GM12878 (cell line): ENCODE measurements around the gene TC2N. TPM values are rescaled to one million over a fixed set of nuclear protein-coding genes. Genes with fewer than 3 reads are reported as not detected.

Experiments
- ATAC-seq: fragments of 200-7000 bp; cut with Tn5 transposase; 3 replicates; pipeline ENCODE4 v1.9.1; 2020; ENCODE audit warnings: mild to moderate bottlenecking, moderate library complexity
- BruUV-seq: library from RNA; stranded (reverse); fragments of 400-500 nt; replicated peaks from 2 replicates; lab custom pipeline; 2021; lab: Mats Ljungman, UMichigan
- CTCF ChIA-PET: fragments of 300-600 bp; sonication (Branson Sonifier 250); formaldehyde crosslinking; extraction: SDS; loops from one replicate; lab custom pipeline; 2021; ENCODE audit warnings: inconsistent platforms; lab: Yijun Ruan, JAX
- POLR2A ChIA-PET: fragments of 350-600 bp; formaldehyde crosslinking; extraction: SDS; loops from one replicate; lab custom pipeline; 2021; ENCODE audit warnings: inconsistent platforms; lab: Charles Lee
- RAD21 ChIA-PET: fragments of 300-600 bp; sonication (Branson Sonifier 250); formaldehyde crosslinking; loops from one replicate; lab custom pipeline; 2023; ENCODE audit warnings: antibody characterized with exemption; ENCODE audit not compliant: unreplicated experiment; lab: Charles Lee
- SMC1A ChIA-PET: fragments of 300-600 bp; sonication (Branson Sonifier 250); formaldehyde crosslinking; loops from one replicate; lab custom pipeline; 2023; ENCODE audit not compliant: unreplicated experiment, uncharacterized antibody; lab: Charles Lee
- DNase-seq: peaks from one replicate; pipeline ENCODE4 v3.0.0-alpha.2; 2011; ENCODE audit warnings: low read depth, low spot score
- FAIRE-seq: peaks from 3 replicates; lab custom pipeline; 2011; peaks lifted over from hg19 to GRCh38; lab: Jason Lieb, UNC
- H2AFZ ChIP-seq: 2 replicates; pipeline ENCODE4 v1.6.0; 2011; ENCODE audit warnings: low read depth, low read length, control low read depth; ENCODE audit not compliant: control insufficient read depth
- H3K27ac ChIP-seq: 2 replicates; pipeline ENCODE4 v1.5.1; 2011; ENCODE audit warnings: control low read depth; ENCODE audit not compliant: control insufficient read depth, insufficient read depth
- H3K27me3 ChIP-seq, 2 experiments: replicated peaks in 1 of 2; 2 replicates each; pipeline versions ENCODE4 v1.6.0 to v1.6.1; 2011; ENCODE audit warnings: low read length in 1 of 2; ENCODE audit not compliant: control insufficient read depth in 2 of 2, insufficient read depth in 2 of 2
- H3K36me3 ChIP-seq, 2 experiments: 2 replicates each; pipeline ENCODE4 v1.5.1; 2011; ENCODE audit warnings: low read length in 1 of 2; ENCODE audit not compliant: control insufficient read depth in 2 of 2, insufficient read depth in 2 of 2
- H3K4me1 ChIP-seq: 2 replicates; pipeline ENCODE4 v1.6.1; 2011; ENCODE audit warnings: mild to moderate bottlenecking, low read length, moderate library complexity, mixed read lengths; ENCODE audit not compliant: control insufficient read depth, insufficient read depth
- H3K4me2 ChIP-seq: 2 replicates; pipeline ENCODE4 v1.6.0; 2011; ENCODE audit warnings: control low read depth; ENCODE audit not compliant: control insufficient read depth, insufficient read depth
- H3K4me3 ChIP-seq: fragments of 200-600 bp; sonication (generic); 2 replicates; pipeline ENCODE4 v1.5.1; 2016
- H3K79me2 ChIP-seq: 2 replicates; pipeline ENCODE4 v1.6.0; 2011; ENCODE audit warnings: low read length; ENCODE audit not compliant: control insufficient read depth, insufficient read depth
- H3K9ac ChIP-seq: 2 replicates; pipeline ENCODE4 v1.8.0; 2011; ENCODE audit warnings: low read length, control low read depth, mixed read lengths; ENCODE audit not compliant: control insufficient read depth, insufficient read depth
- H3K9me3 ChIP-seq: replicated peaks from 3 replicates; pipeline ENCODE4 v1.5.1; 2011; ENCODE audit warnings: mild to moderate bottlenecking, low read length; ENCODE audit not compliant: control insufficient read depth, insufficient read depth
- H4K20me1 ChIP-seq: 2 replicates; pipeline ENCODE4 v1.6.0; 2011; ENCODE audit not compliant: control insufficient read depth, insufficient read depth
- CBFB ChIP-seq: IDR thresholded peaks from 2 replicates; pipeline ENCODE4 v1.6.1; 2016; ENCODE audit warnings: antibody characterized with exemption, low read depth
- EP300 ChIP-seq, 2 experiments: fragments of 150-350 bp in 1 of 2; IDR thresholded peaks; 2 replicates each; pipeline ENCODE4 v1.6.1; 2011 to 2012; ENCODE audit warnings: low read depth in 2 of 2, low read length in 2 of 2, borderline replicate concordance in 1 of 2, improper control_type of control experiment in 1 of 2, inconsistent platforms in 1 of 2; ENCODE audit not compliant: control insufficient read depth in 1 of 2
- HCFC1 ChIP-seq: fragments of 150-350 bp; IDR thresholded peaks from 2 replicates; pipeline ENCODE4 v1.6.1; 2014; ENCODE audit warnings: low read length
- HSF1 ChIP-seq: fragments of 150-350 bp; IDR thresholded peaks from 2 replicates; pipeline ENCODE4 v1.6.1; 2014; ENCODE audit warnings: mild to moderate bottlenecking, low read depth, low read length
- KLF5 ChIP-seq: fragments of 450-650 bp; IDR thresholded peaks from 2 replicates; pipeline ENCODE4 v1.6.1; 2014; ENCODE audit warnings: mild to moderate bottlenecking; ENCODE audit not compliant: partially characterized antibody
- NR2C1 ChIP-seq: fragments of 450-650 bp; IDR thresholded peaks from 2 replicates; pipeline ENCODE4 v1.6.1; 2017; ENCODE audit warnings: antibody characterized with exemption, mild to moderate bottlenecking, moderate library complexity
- NR2C2 ChIP-seq: IDR thresholded peaks from 2 replicates; pipeline ENCODE4 v1.6.1; 2011; ENCODE audit warnings: borderline replicate concordance, low read depth; ENCODE audit not compliant: control insufficient read depth, insufficient read length
- RAD51 ChIP-seq: fragments of 450-650 bp; IDR thresholded peaks from 2 replicates; pipeline ENCODE4 v1.6.1; 2016; ENCODE audit warnings: moderate library complexity, mild to moderate bottlenecking, inconsistent platforms
- REST ChIP-seq: IDR thresholded peaks from 2 replicates; pipeline ENCODE4 v1.6.1; 2012; ENCODE audit warnings: mild to moderate bottlenecking, low read depth, low read length
- STAT3 ChIP-seq: IDR thresholded peaks from 2 replicates; pipeline ENCODE4 v1.6.1; 2011; ENCODE audit warnings: low read depth, low read length, improper control_type of control experiment
- TCF7 ChIP-seq: IDR thresholded peaks from 2 replicates; pipeline ENCODE4 v1.6.1; 2014; ENCODE audit warnings: antibody characterized with exemption, borderline replicate concordance
- WRNIP1 ChIP-seq: IDR thresholded peaks from 2 replicates; pipeline ENCODE4 v1.6.1; 2011; ENCODE audit warnings: low read depth, low read length, improper control_type of control experiment, borderline replicate concordance
- ZNF592 ChIP-seq: fragments of 450-650 bp; IDR thresholded peaks from 2 replicates; pipeline ENCODE4 v1.6.1; 2017; ENCODE audit warnings: mild to moderate bottlenecking, moderate library complexity
- WGBS: methylation state at CpG from one replicate; pipeline ENCODE4 v1.1.6; 2016; ENCODE audit warnings: low lambda C conversion rate; ENCODE audit not compliant: insufficient replicate concordance, insufficient coverage; ENCODE audit errors: missing lambda C conversion rate; 5-methylcytosine and 5-hydroxymethylcytosine counted together
- in situ Hi-C: fragments of 300-500 bp; cut with MboI; formaldehyde crosslinking; loops from 9 replicates; pipeline ENCODE4 v1.14.3; 2018; ENCODE audit warnings: mixed read lengths
- intact Hi-C: fragments of 100-400 bp; cut with micrococcal nuclease; formaldehyde crosslinking; loops from one replicate; pipeline ENCODE4 v1.14.2; 2022; ENCODE audit not compliant: unreplicated experiment
- polyA plus RNA-seq, 11 experiments: library from polyadenylated mRNA; depleted of rRNA in 4 of 11; unstranded in 6 of 11; stranded (reverse) in 5 of 11; fragments of >200 nt; fragmentation: Nextera tagmentation in 4 of 11; fragmentation: Illumina TruSeq in 1 of 11; extraction: Ambion mirVana in 4 of 11; extraction: Trizol in 1 of 11; gene quantifications; 1 replicate in 1 of 11; 2 replicates in 10 of 11; pipeline versions ENCODE4 v1.2.1 to v1.2.3, GENCODE V29; 2011 to 2016; ENCODE audit warnings: inconsistent platforms in 2 of 11, missing spikeins in 2 of 11, low read depth in 1 of 11
- total RNA-seq, 4 experiments: library from RNA; depleted of rRNA in 3 of 4; stranded (reverse); fragments of >200 nt in 3 of 4; fragmentation: Illumina TruSeq in 1 of 4; extraction: Trizol in 1 of 4; gene quantifications; 2 replicates each; pipeline versions ENCODE4 v1.2.1 to v1.2.3, GENCODE V29; 2013 to 2021

Gene TC2N
- total and polyA plus RNA-seq, 10 of the 15 experiments (the other 5 are each of a cell fraction or from before 2014, with no cell fraction given) = 0.15 to 1.6 (median 0.35) TPM

- H3K79me2 ChIP-seq = no peaks in the 10 kb centered on the region
- H4K20me1 ChIP-seq = no peaks in the 10 kb centered on the region
- H3K4me3 ChIP-seq = no peak overlapping the region
- ATAC-seq (no peak), FAIRE-seq (no peak), DNase-seq (no peak)
- in situ Hi-C loops (no loop called here), intact Hi-C loops (no loop called here)
- no peaks in the 10 kb centered on the region for H3K4me1 ChIP-seq
- H3K4me2 ChIP-seq = no peak overlapping the region
- no TSS peak for BruUV-seq
- SMC1A ChIA-PET = interaction anchor here (0.6 to 1.4 kb wide), 2 partner anchors 11 to 66 kb away, joined by 3 to 5 read pairs; no protein-coding TSS in a partner anchor
- POLR2A ChIA-PET = no interaction called here
- CTCF ChIA-PET = no interaction called here
- RAD21 ChIA-PET = no interaction called here
- H3K27me3 ChIP-seq = no peaks in the 10 kb centered on the region
- H2AFZ ChIP-seq = no peak overlapping the region
- H3K9me3 ChIP-seq = no peaks in the 10 kb centered on the region; the same call in 2 of the 3 replicates
- H3K9ac ChIP-seq = no peak overlapping the region
- 0% methylated on average over 1 of the region's 1 CpG for WGBS
- no peak overlapping the region for H3K27ac ChIP-seq
- H3K36me3 ChIP-seq = no peaks in the 10 kb centered on the region
- TF ChIP-seq HSF1 = no peak
- TF ChIP-seq NR2C2 = no peak
- no peak for TF ChIP-seq EP300 (IDR thresholded peaks at IDR 0.05; ENCODE audit: borderline replicate concordance in 1 of 2, control insufficient read depth in 1 of 2, low read depth in 2 of 2, low read length in 2 of 2)
- no peak for TF ChIP-seq KLF5
- TF ChIP-seq NR2C1 = no peak
- no peak for TF ChIP-seq REST
- TF ChIP-seq TCF7 = no peak
- TF ChIP-seq RAD51 = no peak
- TF ChIP-seq CBFB = no peak
- no peak for TF ChIP-seq ZNF592
- TF ChIP-seq WRNIP1 = no peak
- no peak for TF ChIP-seq HCFC1
- no peak for TF ChIP-seq STAT3
Measured at GRCh38 chr14:91796617-91797347, 70.6 kb downstream of the TC2N start.
